ENCODE measurements around the gene NBEAL2.

DNA sequence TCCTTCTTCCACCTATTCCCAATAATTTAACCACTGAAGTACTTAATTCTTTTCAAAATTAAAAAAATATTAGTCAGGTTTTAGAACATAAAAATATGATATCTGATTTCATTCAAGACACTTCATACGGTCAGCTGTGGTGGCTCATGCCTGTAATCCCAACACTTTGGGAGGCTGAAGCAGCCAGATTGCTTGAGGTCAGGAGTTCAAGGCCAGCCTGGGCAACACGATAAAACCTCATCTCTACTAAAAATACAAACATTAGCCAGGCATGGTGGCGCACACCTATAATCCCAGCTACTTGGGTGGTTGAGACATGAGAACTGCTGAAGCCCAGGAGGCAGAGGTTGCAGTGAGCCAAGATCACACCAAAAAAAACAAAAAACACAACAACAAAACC, 56.7 kb downstream of the NBEAL2 start:
- TF ChIP-seq ESRRG (CRISPR knock-in tag; IDR thresholded peaks at IDR 0.05): no peak
- TF ChIP-seq ZFP3 (CRISPR knock-in tag; IDR thresholded peaks at IDR 0.05): no peak
- no peak for TF ChIP-seq PPARA (CRISPR knock-in tag; IDR thresholded peaks at IDR 0.05; ENCODE audit: borderline replicate concordance)
- no peak for TF ChIP-seq ZNF8 (CRISPR knock-in tag; IDR thresholded peaks at IDR 0.05)
- TF ChIP-seq RARB (CRISPR knock-in tag; IDR thresholded peaks at IDR 0.05): no peak
- TF ChIP-seq CSDC2 (CRISPR knock-in tag; IDR thresholded peaks at IDR 0.05): no peak
- no peak for TF ChIP-seq GLIS3 (CRISPR knock-in tag; IDR thresholded peaks at IDR 0.05)
- no peak for TF ChIP-seq CREB5 (CRISPR knock-in tag; IDR thresholded peaks at IDR 0.05; ENCODE audit: low read depth)
- no peak for TF ChIP-seq ZC3H10 (CRISPR knock-in tag; IDR thresholded peaks at IDR 0.05)
- TF ChIP-seq PATZ1 (CRISPR knock-in tag; IDR thresholded peaks at IDR 0.05; ENCODE audit: borderline replicate concordance): no peak
- no peak for TF ChIP-seq ZNF70 (CRISPR knock-in tag; IDR thresholded peaks at IDR 0.05)
- TF ChIP-seq TOX (CRISPR knock-in tag; IDR thresholded peaks at IDR 0.05; ENCODE audit: borderline replicate concordance): no peak
- no peak for TF ChIP-seq ZFP30 (CRISPR knock-in tag; IDR thresholded peaks at IDR 0.05)
